Mesenchymal stem cell (in vitro differentiated cells and primary cell): ENCODE data around the gene UNC5B.
A peak's percentile ranks its signal among the peaks of the same experiment; 100 is the strongest.

Experiments
- DNase-seq: peaks from one replicate; pipeline ENCODE4 v3.0.0-alpha.2; 2013
- H2AFZ ChIP-seq: one replicate; pipeline ENCODE4 v1.6.1; 2013; ENCODE audit warnings: low read depth, mild to moderate bottlenecking, control low read depth, inconsistent platforms, low read length, moderate library complexity
- H2AK5ac ChIP-seq: 2 replicates; pipeline ENCODE4 v1.6.1; 2013; ENCODE audit warnings: low read length, moderate library complexity, mild to moderate bottlenecking, inconsistent platforms; ENCODE audit not compliant: severe bottlenecking
- H2BK120ac ChIP-seq: one replicate; pipeline ENCODE4 v1.6.1; 2013; ENCODE audit warnings: low read depth, mild to moderate bottlenecking, inconsistent platforms, low read length, moderate library complexity
- H2BK12ac ChIP-seq, 2 experiments: one replicate each; pipeline ENCODE4 v1.6.1; 2013; ENCODE audit warnings: inconsistent platforms in 2 of 2, low read length in 2 of 2, mild to moderate bottlenecking in 2 of 2, moderate library complexity in 2 of 2, control low read depth in 1 of 2
- H2BK15ac ChIP-seq: one replicate; pipeline ENCODE4 v1.6.1; 2013; ENCODE audit warnings: mild to moderate bottlenecking, low read depth, inconsistent platforms; ENCODE audit not compliant: poor library complexity, severe bottlenecking
- H2BK5ac ChIP-seq: 2 replicates; pipeline ENCODE4 v1.6.1; 2013; ENCODE audit warnings: low read depth, mild to moderate bottlenecking, low read length, control low read depth, inconsistent platforms; ENCODE audit not compliant: poor library complexity, severe bottlenecking
- H3K14ac ChIP-seq, 2 experiments: one replicate each; pipeline ENCODE4 v1.6.1; 2013; ENCODE audit warnings: inconsistent platforms in 2 of 2, low read length in 2 of 2, control low read depth in 1 of 2, mild to moderate bottlenecking in 1 of 2, moderate library complexity in 1 of 2
- H3K18ac ChIP-seq, 2 experiments: one replicate each; pipeline ENCODE4 v1.6.1; 2013; ENCODE audit warnings: inconsistent platforms in 2 of 2, low read length in 2 of 2, control low read depth in 1 of 2, low read depth in 1 of 2, mild to moderate bottlenecking in 1 of 2
- H3K23ac ChIP-seq, 2 experiments: one replicate each; pipeline ENCODE4 v1.6.1; 2013; ENCODE audit warnings: inconsistent platforms in 2 of 2, low read length in 2 of 2, mild to moderate bottlenecking in 2 of 2, moderate library complexity in 2 of 2, control low read depth in 1 of 2
- H3K27ac ChIP-seq: 2 replicates; pipeline ENCODE4 v1.5.1; 2013; ENCODE audit warnings: mild to moderate bottlenecking, moderate library complexity, low read length, control low read depth, inconsistent platforms; ENCODE audit not compliant: poor library complexity, severe bottlenecking
- H3K27me3 ChIP-seq, 2 experiments: 2 replicates each; pipeline versions ENCODE4 v1.6.1 to v1.7.0; 2013; ENCODE audit warnings: low read length in 2 of 2, mild to moderate bottlenecking in 2 of 2, moderate library complexity in 2 of 2, control low read depth in 1 of 2, inconsistent platforms in 1 of 2; ENCODE audit not compliant: control insufficient read depth in 1 of 2, insufficient read depth in 1 of 2
- H3K36me3 ChIP-seq, 2 experiments: 2 replicates each; pipeline versions ENCODE4 v1.6.1 to v1.7.0; 2013; ENCODE audit warnings: low read length in 2 of 2, control low read depth in 1 of 2, inconsistent platforms in 1 of 2, low read depth in 1 of 2, mild to moderate bottlenecking in 1 of 2; ENCODE audit not compliant: insufficient read depth in 2 of 2, control insufficient read depth in 1 of 2
- H3K4ac ChIP-seq, 2 experiments: one replicate each; pipeline ENCODE4 v1.6.1; 2013; ENCODE audit warnings: inconsistent platforms in 2 of 2, low read length in 2 of 2, mild to moderate bottlenecking in 2 of 2, moderate library complexity in 2 of 2, control low read depth in 1 of 2, low read depth in 1 of 2
- H3K4me1 ChIP-seq: 2 replicates; pipeline ENCODE4 v1.6.1; 2013; ENCODE audit warnings: low read depth, low read length, control low read depth; ENCODE audit not compliant: control insufficient read depth, insufficient read depth
- H3K4me2 ChIP-seq: 2 replicates; pipeline ENCODE4 v1.6.1; 2013; ENCODE audit warnings: low read length, mild to moderate bottlenecking, inconsistent platforms; ENCODE audit not compliant: poor library complexity, severe bottlenecking
- H3K4me3 ChIP-seq, 2 experiments: 2 replicates each; pipeline versions ENCODE4 v1.5.1 to v1.7.0; 2013; ENCODE audit warnings: low read length in 2 of 2, mild to moderate bottlenecking in 2 of 2, control low read depth in 1 of 2, low read depth in 1 of 2; ENCODE audit not compliant: insufficient read depth in 1 of 2
- H3K79me1 ChIP-seq: replicated peaks from 2 replicates; pipeline ENCODE4 v1.6.1; 2013; ENCODE audit warnings: mild to moderate bottlenecking, control low read depth, low read length, inconsistent platforms; ENCODE audit not compliant: poor library complexity, severe bottlenecking
- H3K9ac ChIP-seq: 2 replicates; pipeline ENCODE4 v1.7.0; 2013; ENCODE audit warnings: mild to moderate bottlenecking, low read length, moderate library complexity
- H3K9me3 ChIP-seq: 2 replicates; pipeline ENCODE4 v1.7.0; 2013; ENCODE audit warnings: mild to moderate bottlenecking, low read length; ENCODE audit not compliant: control insufficient read depth
- H4K8ac ChIP-seq: one replicate; pipeline ENCODE4 v1.6.1; 2013; ENCODE audit warnings: inconsistent platforms, mild to moderate bottlenecking, low read length, moderate library complexity
- H4K91ac ChIP-seq: one replicate; pipeline ENCODE4 v1.6.1; 2013; ENCODE audit warnings: mild to moderate bottlenecking, low read length, inconsistent platforms
- WGBS: methylation state at CpG from one replicate; pipeline ENCODE4 v1.1.7; 2013; ENCODE audit warnings: mixed read lengths; 5-methylcytosine and 5-hydroxymethylcytosine counted together

UNC5B gene

DNA sequence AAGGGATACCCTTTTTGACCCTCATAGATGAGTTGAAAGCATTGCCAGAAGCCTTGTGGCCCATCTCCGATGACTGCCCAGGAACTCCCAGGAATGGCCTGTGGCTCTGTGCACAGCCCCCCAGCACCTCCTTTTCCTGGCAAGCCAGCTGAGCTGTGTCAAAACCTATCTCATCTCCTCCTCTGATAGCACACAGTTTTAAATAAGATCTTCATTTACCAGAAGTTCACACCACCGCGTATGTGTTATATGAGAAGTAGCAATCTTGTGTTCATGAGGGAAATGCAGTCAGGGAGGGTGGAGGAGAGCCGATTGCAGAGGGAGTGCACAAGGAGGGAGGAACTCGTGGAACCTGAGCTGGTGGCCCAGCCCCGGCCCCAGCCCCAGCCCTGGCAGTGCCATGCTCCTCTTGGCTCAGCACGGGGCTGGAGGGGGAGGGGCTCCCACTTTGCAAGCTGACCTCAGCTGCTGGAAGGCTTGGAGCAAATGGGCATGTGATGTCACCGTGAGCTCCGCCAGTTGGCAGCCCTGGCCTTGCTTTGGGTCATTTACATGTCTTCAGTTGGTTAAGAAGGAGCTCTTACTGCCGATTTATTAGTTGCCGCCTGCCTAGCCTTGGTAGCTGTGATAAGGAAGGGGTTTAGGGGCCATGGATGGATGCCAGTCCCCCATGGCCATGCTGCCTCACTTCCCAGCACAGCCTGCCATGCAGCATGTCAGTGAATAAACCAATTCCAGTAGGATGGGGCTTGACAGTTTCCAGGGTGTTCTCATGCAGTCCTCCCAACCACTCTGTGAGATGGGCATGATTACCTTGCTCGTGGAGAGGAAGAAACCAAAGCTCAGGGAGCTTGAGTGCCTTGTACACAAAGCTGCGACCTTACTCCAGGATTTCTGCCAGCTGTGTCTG, 20.0 kb downstream of the UNC5B start:
- H3K27ac ChIP-seq: no peak overlapping the region
- no peak for DNase-seq
- no peak overlapping the region for H4K8ac ChIP-seq
- H3K79me1 ChIP-seq: no peaks in the 10 kb centered on the region
- H2AK5ac ChIP-seq: no peak overlapping the region
- H3K27me3 ChIP-seq: peaks cover 0 to 85% of the 10 kb centered on the region in 2 experiments
- peak overlapping the region; percentile 61 to 84 for H3K18ac ChIP-seq
- no peak overlapping the region for H3K4me2 ChIP-seq
- no peak overlapping the region for H3K4me3 ChIP-seq
- no peak overlapping the region for H2BK120ac ChIP-seq
- peaks cover 3% of the 10 kb centered on the region for H3K4me1 ChIP-seq
- H2BK12ac ChIP-seq: peak overlapping the region; percentile 72 to 95
- peak overlapping the region; percentile 52 for H4K91ac ChIP-seq
- H2BK5ac ChIP-seq: no peak overlapping the region
- no peaks in the 10 kb centered on the region for H3K36me3 ChIP-seq
- no peaks in the 10 kb centered on the region for H3K9me3 ChIP-seq
- 84% methylated on average over 13 of the region's 13 CpGs for WGBS
- H3K14ac ChIP-seq: peak overlapping the region in 1 of 2 experiments; percentile 62
- H2BK15ac ChIP-seq: no peak overlapping the region
- H3K23ac ChIP-seq: peak overlapping the region in 1 of 2 experiments; percentile 79
- no peak overlapping the region for H2AFZ ChIP-seq
- no peak overlapping the region for H3K9ac ChIP-seq
- H3K4ac ChIP-seq: peak overlapping the region; percentile 52 to 54

DNA sequence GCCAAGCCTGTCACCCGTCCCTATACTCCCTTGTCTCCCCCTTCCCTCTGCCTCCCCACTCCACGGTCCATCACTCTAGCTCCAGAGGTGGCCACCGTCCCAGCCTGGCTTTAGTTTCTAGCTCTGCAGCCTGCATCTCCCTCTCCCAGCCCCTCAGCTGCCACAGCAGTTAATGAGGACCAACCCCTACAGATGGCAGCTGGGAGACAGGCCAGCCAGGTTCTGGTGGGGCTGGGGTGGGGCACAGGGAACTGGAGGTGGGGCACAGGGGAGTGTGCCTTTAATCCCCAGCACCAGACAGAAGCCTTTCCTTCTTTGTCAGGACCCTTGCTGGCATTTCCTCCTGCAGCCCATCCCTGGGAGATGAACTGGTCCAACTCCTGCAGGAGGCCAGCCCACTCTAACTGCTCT, 21.1 kb downstream of the UNC5B start:
- Histone ChIP-seq H2AFZ (no peak overlapping the region), H2BK120ac (no peak overlapping the region), H2BK12ac (peak overlapping the region; percentile 46 to 57), H2BK15ac (no peak overlapping the region), H3K9me3 (no peaks in the 10 kb centered on the region), H4K8ac (peak overlapping the region; percentile 79), H3K9ac (no peak overlapping the region), H3K4me2 (no peak overlapping the region), H2AK5ac (no peak overlapping the region), H3K14ac (no peak overlapping the region), H3K79me1 (no peaks in the 10 kb centered on the region), H3K36me3 (no peaks in the 10 kb centered on the region), H3K18ac (peak overlapping the region; percentile 73 to 92), H3K27me3 (peaks cover 0 to 90% of the 10 kb centered on the region in 2 experiments), H3K27ac (no peak overlapping the region), H4K91ac (peak overlapping the region; percentile 85), H3K4me1 (peaks cover 6% of the 10 kb centered on the region), H3K4ac (peak overlapping the region; percentile 83 to 84), H3K4me3 (no peak overlapping the region), H2BK5ac (no peak overlapping the region), H3K23ac (no peak overlapping the region)
- no peak for DNase-seq
- WGBS: 63% methylated on average over 3 of the region's 3 CpGs

DNA sequence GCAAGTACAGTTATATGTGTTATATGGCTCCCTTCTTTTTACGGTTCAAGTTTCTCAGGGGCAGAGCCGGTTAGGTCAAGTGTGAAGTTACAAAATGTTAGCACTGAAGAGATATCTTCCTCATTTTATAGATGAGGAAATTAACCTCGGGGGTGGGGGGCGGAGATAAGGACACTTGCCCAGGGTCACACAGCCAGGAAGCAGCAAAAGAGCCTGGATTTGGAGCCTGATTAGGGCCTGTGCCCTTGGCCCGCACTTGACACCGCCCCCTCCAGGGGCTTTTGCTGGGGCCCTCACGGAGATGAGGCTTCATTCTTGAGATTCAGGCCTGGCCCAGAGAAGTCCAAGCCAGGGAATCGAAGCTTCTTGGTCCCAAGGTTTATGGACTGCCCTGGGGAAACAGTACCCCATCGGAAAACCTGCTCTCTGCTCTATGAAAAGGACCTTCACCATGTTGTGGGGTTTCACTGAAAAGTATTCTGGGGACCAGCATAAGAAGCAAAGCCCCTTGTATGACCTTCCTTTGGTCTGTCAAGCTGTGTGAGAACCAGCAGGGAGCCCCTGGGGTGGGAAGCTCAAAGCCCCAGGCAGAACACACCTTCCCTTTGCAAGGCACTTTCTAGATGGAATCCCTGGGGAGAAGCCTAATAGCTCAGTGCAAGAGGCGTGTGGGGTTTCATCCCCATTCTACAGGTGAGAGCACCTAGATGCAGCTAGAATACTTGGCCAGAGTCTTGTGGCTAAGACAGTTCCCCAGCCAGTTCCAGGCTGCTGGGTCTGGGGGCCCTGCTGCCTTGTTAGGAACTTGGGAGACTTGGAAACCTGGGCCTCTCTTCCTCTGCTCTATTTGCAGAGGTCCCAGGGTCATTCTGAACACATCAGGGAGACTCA, 21.9 kb downstream of the UNC5B start:
- Histone ChIP-seq H3K23ac (peak overlapping the region in 1 of 2 experiments; percentile 42), H3K79me1 (no peaks in the 10 kb centered on the region), H3K36me3 (no peaks in the 10 kb centered on the region), H2BK120ac (peak overlapping the region; percentile 93), H3K18ac (peak overlapping the region; percentile 86 to 92), H2AK5ac (no peak overlapping the region), H3K4me3 (no peak overlapping the region), H3K27ac (no peak overlapping the region), H3K27me3 (peaks cover 0 to 83% of the 10 kb centered on the region in 2 experiments), H4K91ac (peak overlapping the region; percentile 99), H3K4ac (peak overlapping the region; percentile 93 to 98), H3K4me1 (peaks cover 6% of the 10 kb centered on the region), H2BK15ac (peak overlapping the region; percentile 60), H2AFZ (no peak overlapping the region), H2BK5ac (no peak overlapping the region), H3K14ac (peak overlapping the region in 1 of 2 experiments; percentile 38), H4K8ac (peak overlapping the region; percentile 88), H3K9ac (no peak overlapping the region), H3K9me3 (no peaks in the 10 kb centered on the region), H2BK12ac (peak overlapping the region; percentile 72 to 87), H3K4me2 (no peak overlapping the region)
- DNase-seq: no peak
- 39% methylated on average over 10 of the region's 10 CpGs for WGBS
